ENCODE data around the gene YWHAG. TPM values are rescaled to one million over a fixed set of nuclear protein-coding genes. Genes with fewer than 3 reads are reported as not detected.

Gene YWHAG
- total RNA-seq, 1 experiment from 2014 or later: 241 TPM

- peaks cover 26 to 32% of the 10 kb centered on the region in 2 experiments for H3K4me1 Mint-ChIP-seq
- no peak overlapping the region for H3K27ac ChIP-seq (ENCODE audit: insufficient read length, low read depth, low read length)
Observed at GRCh38 chr7:76340617-76341131, 18.1 kb downstream of the YWHAG start.

More at GRCh38 chr7:76340617-76341131, 18.1 kb downstream of the YWHAG start:
- no peak overlapping the region for H4K5ac ChIP-seq (ENCODE audit: insufficient read length, low read depth, low read length)
- no peak overlapping the region for H3K23ac ChIP-seq (ENCODE audit: insufficient read length, low read depth, low read length)
- no peaks in the 10 kb centered on the region for H3K27me3 ChIP-seq (ENCODE audit: insufficient read depth, low read length)
- H3K23me2 ChIP-seq (ENCODE audit: insufficient read length, low read depth, low read length, poor library complexity, severe bottlenecking): no peaks in the 10 kb centered on the region
- no peak overlapping the region for H3K9ac ChIP-seq (ENCODE audit: extremely low read depth, insufficient read length, low read length)
- no peak for DNase-seq
- no peak overlapping the region for H3K18ac ChIP-seq (ENCODE audit: insufficient read length, low read depth, low read length)
- H3K79me2 ChIP-seq (ENCODE audit: insufficient read depth, low read length): peaks cover 77% of the 10 kb centered on the region; the same call in 1 of the 2 replicates
- H3T11ph ChIP-seq (ENCODE audit: low read length): no peak overlapping the region
- no peaks in the 10 kb centered on the region; the same call in 1 of the 2 replicates for H3K4me1 ChIP-seq (ENCODE audit: insufficient read depth, low read length)
- no peak for TF ChIP-seq CTCF (conservative IDR thresholded peaks at IDR 0.05)
- H3K4me3 Mint-ChIP-seq: no peak overlapping the region
- H3K27ac Mint-ChIP-seq: peak overlapping the region in 2 of 3 experiments; percentile 12 to 44; a peak in 3 of 7 replicates
- H2BK15ac ChIP-seq (ENCODE audit: low read depth, low read length): no peak overlapping the region
- H2BK120ac ChIP-seq (ENCODE audit: low read depth, low read length, poor library complexity, severe bottlenecking): no peak overlapping the region
- H3K79me1 ChIP-seq (ENCODE audit: insufficient read depth, low read depth, low read length, poor library complexity, severe bottlenecking): peaks cover 9% of the 10 kb centered on the region
- no CpG with 5 or more reads among the region's 3 CpGs for WGBS (ENCODE audit: extremely low coverage, insufficient read length, low lambda C conversion rate)
- no peak overlapping the region for H2BK12ac ChIP-seq (ENCODE audit: insufficient read length, low read depth, low read length)
- no peak overlapping the region for H3K4me2 ChIP-seq (ENCODE audit: insufficient read depth, insufficient read length, low read length)
- no peaks in the 10 kb centered on the region for H3K9me3 ChIP-seq (ENCODE audit: control insufficient read depth, low read depth, low read length)
- peaks cover 55 to 79% (median 63%) of the 10 kb centered on the region in 3 experiments; a peak in 6 of 7 replicates for H3K36me3 Mint-ChIP-seq (ENCODE audit: insufficient read depth in 1 of 3, low read depth in 3 of 3)
- no peak overlapping the region for H4K8ac ChIP-seq (replicated peaks; ENCODE audit: insufficient read length, low read depth, low read length)
- H3K4ac ChIP-seq (ENCODE audit: low read depth, low read length): no peak overlapping the region
- no peak overlapping the region for H4K91ac ChIP-seq (ENCODE audit: insufficient read length, low read depth, low read length)
- no peak overlapping the region for H3K56ac ChIP-seq (ENCODE audit: insufficient read length, low read depth, low read length)
- no peaks in the 10 kb centered on the region for H4K20me1 ChIP-seq (ENCODE audit: control insufficient read depth, insufficient read depth, insufficient read length)
- H2AFZ ChIP-seq (ENCODE audit: low read length): no peak overlapping the region
- no peak overlapping the region for H3K14ac ChIP-seq (ENCODE audit: insufficient read depth, low read length)
- H2AK5ac ChIP-seq (ENCODE audit: insufficient read length, low read length): no peak overlapping the region
- H3K27me3 Mint-ChIP-seq (ENCODE audit: low read depth): no peaks in the 10 kb centered on the region
- no peak overlapping the region for H2BK20ac ChIP-seq (ENCODE audit: low read depth, low read length, poor library complexity, severe bottlenecking)
- H3K9me3 Mint-ChIP-seq: no peaks in the 10 kb centered on the region
- no peak overlapping the region for H2BK5ac ChIP-seq (ENCODE audit: insufficient read length, low read length)
